ENCODE results near the gene IL17F.

The IL17F gene

DNA sequence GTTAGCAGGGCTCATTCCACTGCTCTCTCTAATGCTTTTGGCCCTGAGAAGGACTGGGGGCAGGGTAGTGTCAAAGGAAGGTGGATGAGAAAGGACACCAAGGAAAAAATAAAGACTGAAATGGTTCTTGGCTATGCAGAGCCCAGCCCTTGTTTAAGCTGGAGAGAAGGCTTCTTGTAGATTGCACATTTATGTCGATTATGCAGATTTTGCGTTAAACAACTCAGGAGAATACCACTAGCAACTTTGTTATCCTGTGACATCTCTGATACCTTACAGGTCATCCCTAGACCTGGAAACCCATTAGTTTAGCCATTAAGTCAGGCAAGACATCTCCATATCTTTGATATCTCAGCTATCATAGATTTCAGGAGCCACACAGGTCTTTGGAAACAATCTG is 11.1 kb upstream of the IL17F start:
- H3K4me2 ChIP-seq (ENCODE audit: low read depth, low read length) = no peak overlapping the region
- H3K4me3 ChIP-seq (ENCODE audit: low read length) = no peak overlapping the region
- no peaks in the 10 kb centered on the region for H3K27me3 ChIP-seq (replicated peaks; ENCODE audit: insufficient read depth, low read length)
- H3K9ac ChIP-seq (ENCODE audit: low read length) = no peak overlapping the region
- H3K9me2 ChIP-seq (replicated peaks; ENCODE audit: insufficient read depth, low read length) = no peaks in the 10 kb centered on the region
- no peaks in the 10 kb centered on the region for H3K79me2 ChIP-seq (ENCODE audit: low read length)
- peaks cover 4% of the 10 kb centered on the region; the same call in 1 of the 2 replicates for H3K4me1 ChIP-seq (ENCODE audit: low read length)
- no peak overlapping the region for H2AFZ ChIP-seq (ENCODE audit: low read length)
- DNase-seq = no peak
- TF ChIP-seq EZH2phosphoT487 (IDR thresholded peaks at IDR 0.05; ENCODE audit: low read length) = no peak
- TF ChIP-seq EZH2 (optimal IDR thresholded peaks at IDR 0.05; ENCODE audit: low read depth, low read length) = no peak
- TF ChIP-seq, protein P1, sequence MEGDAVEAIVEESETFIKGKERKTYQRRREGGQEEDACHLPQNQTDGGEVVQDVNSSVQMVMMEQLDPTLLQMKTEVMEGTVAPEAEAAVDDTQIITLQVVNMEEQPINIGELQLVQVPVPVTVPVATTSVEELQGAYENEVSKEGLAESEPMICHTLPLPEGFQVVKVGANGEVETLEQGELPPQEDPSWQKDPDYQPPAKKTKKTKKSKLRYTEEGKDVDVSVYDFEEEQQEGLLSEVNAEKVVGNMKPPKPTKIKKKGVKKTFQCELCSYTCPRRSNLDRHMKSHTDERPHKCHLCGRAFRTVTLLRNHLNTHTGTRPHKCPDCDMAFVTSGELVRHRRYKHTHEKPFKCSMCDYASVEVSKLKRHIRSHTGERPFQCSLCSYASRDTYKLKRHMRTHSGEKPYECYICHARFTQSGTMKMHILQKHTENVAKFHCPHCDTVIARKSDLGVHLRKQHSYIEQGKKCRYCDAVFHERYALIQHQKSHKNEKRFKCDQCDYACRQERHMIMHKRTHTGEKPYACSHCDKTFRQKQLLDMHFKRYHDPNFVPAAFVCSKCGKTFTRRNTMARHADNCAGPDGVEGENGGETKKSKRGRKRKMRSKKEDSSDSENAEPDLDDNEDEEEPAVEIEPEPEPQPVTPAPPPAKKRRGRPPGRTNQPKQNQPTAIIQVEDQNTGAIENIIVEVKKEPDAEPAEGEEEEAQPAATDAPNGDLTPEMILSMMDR (IDR thresholded peaks at IDR 0.05; ENCODE audit: low read length) = no peak
- H4K20me1 ChIP-seq (ENCODE audit: insufficient read depth, low read length) = no peaks in the 10 kb centered on the region
- no peaks in the 10 kb centered on the region for H3K9me3 ChIP-seq (replicated peaks; ENCODE audit: insufficient read depth, low read length)
- no peak overlapping the region for H3K27ac ChIP-seq (ENCODE audit: low read length)
- H3F3A ChIP-seq (ENCODE audit: insufficient read depth, low read length) = no peaks in the 10 kb centered on the region
- H3K36me3 ChIP-seq (replicated peaks; ENCODE audit: insufficient read depth, low read length) = no peaks in the 10 kb centered on the region

DNA sequence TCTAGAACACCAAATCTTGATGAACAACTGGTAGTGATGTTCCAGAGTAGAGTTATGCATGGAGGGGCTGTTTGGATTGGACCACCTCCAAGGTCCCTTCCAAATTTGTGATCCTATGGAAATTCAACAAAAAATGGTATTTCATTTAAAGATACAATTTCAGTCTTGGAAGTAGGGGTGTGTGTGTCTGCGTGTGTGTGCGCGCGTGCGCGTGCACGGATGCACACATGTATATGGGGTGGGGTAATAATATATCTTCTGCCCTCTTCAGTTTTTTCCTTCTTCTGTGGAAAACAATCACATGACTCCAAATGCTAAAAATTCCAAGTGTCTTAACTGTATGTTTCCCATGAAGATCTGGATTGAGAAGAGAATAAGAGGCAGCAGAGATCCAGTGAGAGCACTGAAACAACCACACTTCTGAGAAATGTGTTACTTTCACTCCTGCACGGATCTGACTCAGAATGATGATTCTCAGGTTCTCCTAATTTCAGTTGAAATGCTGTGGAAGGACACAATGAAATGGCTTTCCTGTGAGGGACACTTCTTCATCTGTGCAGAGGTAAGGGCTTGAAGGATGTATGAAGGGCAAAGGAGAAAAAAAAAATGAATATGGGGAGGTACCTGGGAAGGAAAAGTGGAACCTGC is 10.6 kb upstream of the IL17F start:
- Histone ChIP-seq H3K27ac (ENCODE audit: low read length) (no peak overlapping the region), H3K9ac (ENCODE audit: low read length) (no peak overlapping the region), H3K9me2 (replicated peaks; ENCODE audit: insufficient read depth, low read length) (no peaks in the 10 kb centered on the region), H2AFZ (ENCODE audit: low read length) (no peak overlapping the region), H3F3A (ENCODE audit: insufficient read depth, low read length) (no peaks in the 10 kb centered on the region), H3K4me2 (ENCODE audit: low read depth, low read length) (no peak overlapping the region), H3K9me3 (replicated peaks; ENCODE audit: insufficient read depth, low read length) (no peaks in the 10 kb centered on the region), H3K4me1 (ENCODE audit: low read length) (peaks cover 4% of the 10 kb centered on the region; the same call in 1 of the 2 replicates), H4K20me1 (ENCODE audit: insufficient read depth, low read length) (no peaks in the 10 kb centered on the region), H3K36me3 (replicated peaks; ENCODE audit: insufficient read depth, low read length) (no peaks in the 10 kb centered on the region), H3K27me3 (replicated peaks; ENCODE audit: insufficient read depth, low read length) (no peaks in the 10 kb centered on the region), H3K79me2 (ENCODE audit: low read length) (no peaks in the 10 kb centered on the region), H3K4me3 (ENCODE audit: low read length) (no peak overlapping the region)
- no peak for TF ChIP-seq EZH2 (optimal IDR thresholded peaks at IDR 0.05; ENCODE audit: low read depth, low read length)
- no peak for TF ChIP-seq EZH2phosphoT487 (IDR thresholded peaks at IDR 0.05; ENCODE audit: low read length)
- TF ChIP-seq, protein P1 (IDR thresholded peaks at IDR 0.05; ENCODE audit: low read length) = no peak
- no peak for DNase-seq

DNA sequence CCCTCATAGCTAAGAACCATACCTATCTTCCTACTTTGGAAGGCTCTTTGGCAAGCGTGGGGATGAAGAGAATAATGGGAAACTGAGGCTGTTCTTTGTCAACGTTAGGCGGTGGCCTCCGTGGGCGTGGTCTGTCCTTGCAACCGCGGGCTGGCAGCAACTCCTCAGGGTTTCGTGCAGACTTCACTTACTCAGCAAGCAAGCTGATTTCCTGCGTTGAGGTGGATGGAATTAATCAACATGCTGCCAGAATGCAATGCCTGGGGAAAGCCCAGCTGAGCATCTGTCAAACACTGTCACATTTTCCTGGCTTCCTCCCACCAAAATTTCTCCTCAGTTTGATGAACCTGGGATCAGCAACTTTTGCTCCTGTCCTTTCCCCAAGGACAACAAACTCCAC is 9.2 kb upstream of the IL17F start:
- Histone ChIP-seq H2AFZ (ENCODE audit: low read length) (no peak overlapping the region), H3K4me1 (ENCODE audit: low read length) (peaks cover 4% of the 10 kb centered on the region; the same call in 1 of the 2 replicates), H3K4me2 (ENCODE audit: low read depth, low read length) (peak overlapping the region; percentile 32; the same call in 1 of the 2 replicates), H3F3A (ENCODE audit: insufficient read depth, low read length) (no peaks in the 10 kb centered on the region), H3K4me3 (ENCODE audit: low read length) (no peak overlapping the region), H3K27ac (ENCODE audit: low read length) (no peak overlapping the region), H3K36me3 (replicated peaks; ENCODE audit: insufficient read depth, low read length) (no peaks in the 10 kb centered on the region), H3K79me2 (ENCODE audit: low read length) (no peaks in the 10 kb centered on the region), H3K9ac (ENCODE audit: low read length) (no peak overlapping the region), H3K9me3 (replicated peaks; ENCODE audit: insufficient read depth, low read length) (no peaks in the 10 kb centered on the region), H4K20me1 (ENCODE audit: insufficient read depth, low read length) (no peaks in the 10 kb centered on the region), H3K9me2 (replicated peaks; ENCODE audit: insufficient read depth, low read length) (no peaks in the 10 kb centered on the region), H3K27me3 (replicated peaks; ENCODE audit: insufficient read depth, low read length) (no peaks in the 10 kb centered on the region)
- peak; percentile 22 for DNase-seq
- TF ChIP-seq, protein P1 (IDR thresholded peaks at IDR 0.05; ENCODE audit: low read length) = no peak
- TF ChIP-seq EZH2 (optimal IDR thresholded peaks at IDR 0.05; ENCODE audit: low read depth, low read length) (no peak), EZH2phosphoT487 (IDR thresholded peaks at IDR 0.05; ENCODE audit: low read length) (no peak)

Data from MM.1S (cell line).